Stimulated activated CD4-positive, alpha-beta T cell treated with anti-CD3 and anti-CD28 coated beads, Interleukin-1b, Interleukin-23, amount 100 ng/mL, for 1 hour (primary cell): Measurements from ENCODE around the gene CDSN.
"Not testable (repeated sequence)": the region's sequence is repeated elsewhere in the genome, so short reads cannot be mapped to it uniquely, and the experiment has no call there.

Experiments
- DNase-seq, 2 donors: peaks; one replicate each; pipeline ENCODE4 v3.0.0-alpha.2; 2020; ENCODE audit warnings: low read depth in 2 of 2

CDSN gene

GRCh38 chr6:31120151-31120915, at the start of gene CDSN:
Gene CDSN (minus strand): TSS chr6:31120446. CDS start chr6:31120419, 27 bp downstream.
- DNase-seq = no peak

GRCh38 chr6:31169123-31169857, 49.0 kb upstream of the CDSN start:
- DNase-seq = no peak

GRCh38 chr6:31168606-31169005, 48.4 kb upstream of the CDSN start:
- no peak for DNase-seq

- DNase-seq = no peak
Observed at GRCh38 chr6:31165986-31166385, 45.7 kb upstream of the CDSN start.

- DNase-seq = not testable (repeated sequence)
Observed at GRCh38 chr6:31165064-31165832, 45.0 kb upstream of the CDSN start.

- DNase-seq = not testable (repeated sequence)
Observed at GRCh38 chr6:31164475-31165063, 44.3 kb upstream of the CDSN start.

- DNase-seq = no peak
Observed at GRCh38 chr6:31163922-31164321, 43.7 kb upstream of the CDSN start.

- no peak for DNase-seq
Observed at GRCh38 chr6:31162463-31163165, 42.4 kb upstream of the CDSN start.

GRCh38 chr6:31161216-31162126, 41.2 kb upstream of the CDSN start:
- DNase-seq = no peak

GRCh38 chr6:31158863-31159855, 38.9 kb upstream of the CDSN start:
- DNase-seq = no peak

GRCh38 chr6:31158140-31158862, 38.1 kb upstream of the CDSN start, which contains the start of gene TCF19:
Gene TCF19 (plus strand): TSS chr6:31158589. CDS start chr6:31159470, 881 bp downstream.
- peak; percentile 99 for DNase-seq

- no peak for DNase-seq
Observed at GRCh38 chr6:31157513-31158139, 37.4 kb upstream of the CDSN start, which contains the start of gene CCHCR1. Gene CCHCR1 (minus strand): TSS chr6:31157802. CDS start chr6:31157600, 202 bp downstream.

GRCh38 chr6:31156641-31157040, 36.4 kb upstream of the CDSN start:
- no peak for DNase-seq

GRCh38 chr6:31154436-31154835, 34.2 kb upstream of the CDSN start:
- DNase-seq = no peak

GRCh38 chr6:31152781-31153180, 32.5 kb upstream of the CDSN start:
- no peak for DNase-seq

- DNase-seq = no peak
Observed at GRCh38 chr6:31149827-31150447, 29.7 kb upstream of the CDSN start.

- DNase-seq = no peak
Observed at GRCh38 chr6:31145386-31145785, 25.1 kb upstream of the CDSN start.
